Fibroblast of lung (primary cell): ENCODE results near the gene ABCD1.

Experiments used
- EZH2 ChIP-seq: IDR thresholded peaks from 2 replicates; pipeline ENCODE4 v1.5.1; 2012; ENCODE audit warnings: low read length, control low read depth, mild to moderate bottlenecking; ENCODE audit errors: missing control alignments
- TF ChIP-seq, protein P1 (sequence below), 2 donors: IDR thresholded peaks in 1 of 2; conservative IDR thresholded peaks in 1 of 2; 1 replicate in 1 of 2; 2 replicates in 1 of 2; pipeline ENCODE4 v1.5.1; 2011 to 2012; ENCODE audit warnings: low read length in 2 of 2, control low read depth in 1 of 2, inconsistent platforms in 1 of 2, low read depth in 1 of 2, mild to moderate bottlenecking in 1 of 2

DNA sequence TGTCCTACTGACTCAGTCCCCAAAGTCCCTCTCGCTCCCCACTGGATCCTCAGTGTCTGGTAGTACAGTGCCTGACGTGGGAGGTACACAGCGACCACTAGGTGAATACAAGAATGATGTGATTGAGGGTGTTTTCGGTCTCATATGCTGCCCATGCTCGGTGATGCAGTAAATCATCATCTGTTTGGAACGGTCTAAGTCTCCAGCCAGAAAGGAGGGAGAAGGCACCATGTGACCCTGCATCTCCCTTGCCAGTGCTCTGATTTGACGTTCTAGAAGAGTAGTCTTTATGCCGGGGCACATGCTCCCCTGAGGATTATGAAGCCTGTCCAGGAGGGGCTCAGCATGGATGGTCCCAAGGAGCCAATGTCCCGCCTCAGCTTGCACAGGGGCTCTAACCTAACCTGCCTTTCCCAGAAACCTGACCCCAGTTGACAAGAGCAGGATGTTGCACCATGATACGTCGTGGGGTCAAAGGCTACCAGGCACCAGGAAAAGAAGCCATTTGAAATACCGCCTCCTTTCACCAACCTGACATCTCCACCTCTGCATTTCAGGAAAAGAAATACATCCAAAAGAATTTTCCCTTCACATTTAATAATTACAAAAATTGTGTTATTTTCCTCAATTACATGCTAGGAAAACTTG lies 25.6 kb downstream of the ABCD1 start:
- TF ChIP-seq, protein P1, sequence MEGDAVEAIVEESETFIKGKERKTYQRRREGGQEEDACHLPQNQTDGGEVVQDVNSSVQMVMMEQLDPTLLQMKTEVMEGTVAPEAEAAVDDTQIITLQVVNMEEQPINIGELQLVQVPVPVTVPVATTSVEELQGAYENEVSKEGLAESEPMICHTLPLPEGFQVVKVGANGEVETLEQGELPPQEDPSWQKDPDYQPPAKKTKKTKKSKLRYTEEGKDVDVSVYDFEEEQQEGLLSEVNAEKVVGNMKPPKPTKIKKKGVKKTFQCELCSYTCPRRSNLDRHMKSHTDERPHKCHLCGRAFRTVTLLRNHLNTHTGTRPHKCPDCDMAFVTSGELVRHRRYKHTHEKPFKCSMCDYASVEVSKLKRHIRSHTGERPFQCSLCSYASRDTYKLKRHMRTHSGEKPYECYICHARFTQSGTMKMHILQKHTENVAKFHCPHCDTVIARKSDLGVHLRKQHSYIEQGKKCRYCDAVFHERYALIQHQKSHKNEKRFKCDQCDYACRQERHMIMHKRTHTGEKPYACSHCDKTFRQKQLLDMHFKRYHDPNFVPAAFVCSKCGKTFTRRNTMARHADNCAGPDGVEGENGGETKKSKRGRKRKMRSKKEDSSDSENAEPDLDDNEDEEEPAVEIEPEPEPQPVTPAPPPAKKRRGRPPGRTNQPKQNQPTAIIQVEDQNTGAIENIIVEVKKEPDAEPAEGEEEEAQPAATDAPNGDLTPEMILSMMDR (conservative IDR thresholded peaks at IDR 0.05 in 1 of 2, IDR thresholded peaks at IDR 0.05 in 1 of 2; ENCODE audit: low read depth in 1 of 2, low read length in 2 of 2) = no peak
- TF ChIP-seq EZH2 = no peak
